Mesothelial cell of epicardium (in vitro differentiated cells): ENCODE results near the gene SGK1. TPM values are rescaled to one million over a fixed set of nuclear protein-coding genes. Genes with fewer than 3 reads are reported as not detected.
"Not testable (repeated sequence)": the region's sequence is repeated elsewhere in the genome, so short reads cannot be mapped to it uniquely, and the experiment has no call there.

Experiments
- DNase-seq, 2 experiments: peaks; one replicate each; pipeline ENCODE4 v3.0.0; 2021; ENCODE audit warnings: low spot score in 2 of 2; ENCODE audit not compliant: unreplicated experiment in 2 of 2
- H3K27ac Mint-ChIP-seq: 2 replicates; pipeline ENCODE4 v1.8.0; 2021; ENCODE audit warnings: mixed read lengths
- H3K27me3 Mint-ChIP-seq: 2 replicates; pipeline ENCODE4 v1.8.0; 2021; ENCODE audit warnings: low read depth, mixed read lengths
- H3K36me3 Mint-ChIP-seq: 2 replicates; pipeline ENCODE4 v1.8.0; 2021; ENCODE audit warnings: mixed read lengths
- H3K4me1 Mint-ChIP-seq: 2 replicates; pipeline ENCODE4 v1.8.0; 2021; ENCODE audit warnings: mixed read lengths
- H3K4me3 Mint-ChIP-seq: 2 replicates; pipeline ENCODE4 v1.8.0; 2021; ENCODE audit warnings: mild to moderate bottlenecking, moderate library complexity, mixed read lengths
- H3K9me3 Mint-ChIP-seq: 2 replicates; pipeline ENCODE4 v1.8.0; 2021; ENCODE audit warnings: mixed read lengths
- CTCF ChIP-seq: fragments of 200-600 bp; sonication (generic); IDR thresholded peaks from one replicate; pipeline ENCODE4 v1.5.0; 2021; ENCODE audit warnings: antibody characterized with exemption; ENCODE audit not compliant: unreplicated experiment
- total RNA-seq: library from RNA; stranded (reverse); gene quantifications from 3 replicates; pipeline ENCODE4 v1.2.1, GENCODE V29; 2021

The SGK1 gene
- total RNA-seq, 1 donor from 2014 or later = 44.5 TPM

GRCh38 chr6:134221250-134221649 lies 96.7 kb downstream of the SGK1 start:
- H3K9me3 Mint-ChIP-seq = peaks cover 6% of the 10 kb centered on the region
- H3K36me3 Mint-ChIP-seq = no peaks in the 10 kb centered on the region
- peaks cover 11% of the 10 kb centered on the region for H3K4me1 Mint-ChIP-seq
- H3K27ac Mint-ChIP-seq = no peak overlapping the region
- DNase-seq = no peak
- no peak for TF ChIP-seq CTCF
- no peak overlapping the region for H3K4me3 Mint-ChIP-seq
- no peaks in the 10 kb centered on the region for H3K27me3 Mint-ChIP-seq

GRCh38 chr6:134217798-134218140 lies 100.1 kb downstream of the SGK1 start:
- H3K27me3 Mint-ChIP-seq = no peaks in the 10 kb centered on the region
- no peak for DNase-seq
- H3K4me1 Mint-ChIP-seq = peaks cover 4% of the 10 kb centered on the region
- no peaks in the 10 kb centered on the region for H3K36me3 Mint-ChIP-seq
- H3K9me3 Mint-ChIP-seq = peaks cover 6% of the 10 kb centered on the region
- TF ChIP-seq CTCF = no peak
- no peak overlapping the region for H3K4me3 Mint-ChIP-seq
- no peak overlapping the region for H3K27ac Mint-ChIP-seq

GRCh38 chr6:134217105-134217797 lies 100.7 kb downstream of the SGK1 start:
- Mint-ChIP-seq H3K36me3 (no peaks in the 10 kb centered on the region), H3K27ac (no peak overlapping the region), H3K27me3 (no peaks in the 10 kb centered on the region), H3K4me1 (peaks cover 4% of the 10 kb centered on the region), H3K4me3 (no peak overlapping the region), H3K9me3 (peaks cover 6% of the 10 kb centered on the region)
- no peak for TF ChIP-seq CTCF
- DNase-seq = no peak

GRCh38 chr6:134216301-134217010 lies 101.5 kb downstream of the SGK1 start:
- DNase-seq = no peak
- Mint-ChIP-seq H3K4me3 (no peak overlapping the region), H3K9me3 (peaks cover 6% of the 10 kb centered on the region), H3K27me3 (no peaks in the 10 kb centered on the region), H3K4me1 (peaks cover 4% of the 10 kb centered on the region), H3K27ac (no peak overlapping the region), H3K36me3 (no peaks in the 10 kb centered on the region)
- TF ChIP-seq CTCF = no peak

GRCh38 chr6:134213410-134213809 lies 104.5 kb downstream of the SGK1 start:
- H3K27me3 Mint-ChIP-seq, H3K36me3 Mint-ChIP-seq, H3K4me1 Mint-ChIP-seq, DNase-seq, H3K4me3 Mint-ChIP-seq, H3K27ac Mint-ChIP-seq, H3K9me3 Mint-ChIP-seq: not testable (repeated sequence)

- no peak for TF ChIP-seq CTCF
- Mint-ChIP-seq H3K9me3 (no peaks in the 10 kb centered on the region), H3K27me3 (no peaks in the 10 kb centered on the region), H3K4me1 (no peaks in the 10 kb centered on the region), H3K27ac (no peak overlapping the region), H3K36me3 (no peaks in the 10 kb centered on the region), H3K4me3 (no peak overlapping the region)
- DNase-seq = no peak
Measured at GRCh38 chr6:134211297-134211696, 106.6 kb downstream of the SGK1 start.
